NCI-H69 (cell line): ENCODE results near the gene TGM5.
"Not testable (repeated sequence)": the region's sequence is repeated elsewhere in the genome, so short reads cannot be mapped to it uniquely, and the experiment has no call there.

Source experiments
- DNase-seq: peaks from one replicate; lab custom pipeline; 2025; lab: John Stamatoyannopoulos, UW

The TGM5 gene

DNA sequence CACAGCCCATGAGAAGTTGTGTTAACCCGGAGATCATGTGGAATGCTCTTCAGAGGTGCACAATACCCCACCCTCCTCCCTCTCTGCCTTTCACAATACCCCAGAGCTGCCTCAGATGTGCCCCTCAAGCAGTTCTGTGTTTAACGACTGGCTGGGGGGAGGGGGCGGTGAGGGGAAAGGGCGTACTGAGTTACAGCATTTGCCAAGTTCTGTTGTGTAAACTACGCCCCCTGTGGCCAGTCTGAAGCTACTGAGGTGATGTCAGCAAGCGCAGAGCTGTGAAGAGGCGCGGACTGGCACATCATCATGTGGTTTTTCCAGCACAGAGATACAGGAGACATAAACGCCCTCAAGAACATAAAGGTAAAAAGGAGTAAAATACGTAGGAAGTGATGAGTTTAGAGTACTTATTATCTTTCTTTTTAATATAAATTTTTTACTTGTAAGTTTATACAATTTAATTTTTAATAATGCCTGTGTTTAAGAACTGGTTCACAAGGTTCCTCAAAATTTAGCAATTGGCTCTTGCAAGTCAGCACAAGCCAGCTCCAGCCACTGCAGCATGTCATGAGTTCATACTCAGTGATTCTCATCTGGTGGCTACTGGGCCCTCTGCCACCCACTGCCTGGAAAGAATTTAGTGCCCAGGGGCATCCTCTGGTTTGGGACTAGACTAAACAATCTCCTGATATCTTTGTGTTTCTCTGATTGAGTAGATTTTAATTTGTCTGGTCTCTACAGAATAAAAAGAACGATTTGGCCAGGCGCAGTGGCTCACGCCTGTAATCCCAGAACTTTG, 47.6 kb downstream of the TGM5 start:
- DNase-seq, result peak; percentile 66

DNA sequence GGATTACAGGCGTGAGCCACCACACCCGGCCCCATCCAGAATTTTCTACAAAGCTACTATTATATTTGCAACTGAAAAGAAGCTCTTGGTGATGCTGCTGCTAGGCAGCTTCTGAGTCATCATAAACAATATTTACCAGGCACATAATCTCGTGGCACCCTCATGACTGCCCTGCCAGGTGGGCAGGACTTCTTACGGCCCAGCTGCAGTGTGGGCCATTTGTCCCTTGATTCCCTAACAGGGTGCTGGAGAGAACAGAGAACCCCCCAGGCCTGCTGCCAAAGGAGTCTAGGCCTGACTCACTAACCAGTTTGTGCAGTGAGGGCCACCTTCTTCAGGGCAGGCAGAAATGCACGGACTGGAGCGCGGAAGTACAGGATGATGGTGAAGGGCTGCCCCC, 50.8 kb downstream of the TGM5 start:
- DNase-seq, result no peak

DNA sequence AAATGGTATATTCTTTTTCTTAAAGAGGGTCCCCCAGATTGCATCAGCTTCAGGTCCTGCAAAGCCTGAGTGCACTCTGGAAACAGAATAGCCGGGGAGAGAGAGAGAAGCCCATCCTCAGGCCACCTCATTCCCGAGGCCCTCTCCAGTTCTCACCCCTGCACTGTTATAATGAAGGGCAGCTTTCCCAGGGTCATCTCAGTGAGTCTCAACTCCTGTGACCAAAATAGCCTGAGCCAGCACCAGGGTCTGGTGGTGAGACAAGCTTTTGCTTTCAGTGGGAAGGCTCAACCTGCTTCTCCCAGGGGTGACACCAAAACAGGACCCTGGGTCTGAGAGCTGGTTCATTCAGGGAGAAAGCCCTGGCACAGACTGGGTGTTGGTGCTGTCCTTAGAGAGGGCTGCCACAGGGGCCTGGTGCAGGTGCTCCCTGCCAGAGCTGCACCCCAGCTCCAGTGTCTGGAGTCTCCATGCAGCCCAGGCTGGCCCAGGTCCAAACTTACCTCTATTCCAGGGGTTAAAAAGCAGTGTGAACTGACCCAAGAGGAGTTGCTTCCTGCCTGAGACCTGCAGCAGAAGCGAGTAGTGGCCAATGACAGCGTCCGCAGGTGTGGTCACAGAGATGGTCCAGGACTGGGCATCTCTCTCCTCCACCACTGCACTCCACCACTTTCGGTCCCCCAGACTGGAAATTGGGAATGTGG, 52.0 kb downstream of the TGM5 start:
- no peak for DNase-seq

DNA sequence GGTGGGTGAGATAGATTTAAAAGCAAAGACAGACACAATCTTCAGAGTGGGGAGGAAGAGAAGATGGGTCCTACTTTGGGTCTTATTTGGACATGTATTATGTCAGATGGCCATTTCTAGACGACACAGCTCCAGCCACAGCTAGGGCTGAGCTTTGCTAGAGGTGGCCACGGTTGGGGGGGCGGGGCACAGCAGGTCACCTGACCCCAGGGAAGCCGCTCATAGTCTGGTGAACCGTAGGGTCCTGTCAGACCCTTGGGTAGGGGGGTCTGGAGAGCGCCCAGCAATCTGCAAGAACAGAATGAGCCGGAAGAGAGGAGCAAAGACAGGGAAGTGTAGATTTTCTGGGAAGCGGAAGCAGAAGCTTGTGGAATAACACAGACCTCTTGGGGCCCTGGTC, 52.6 kb downstream of the TGM5 start:
- DNase-seq, result no peak

DNA sequence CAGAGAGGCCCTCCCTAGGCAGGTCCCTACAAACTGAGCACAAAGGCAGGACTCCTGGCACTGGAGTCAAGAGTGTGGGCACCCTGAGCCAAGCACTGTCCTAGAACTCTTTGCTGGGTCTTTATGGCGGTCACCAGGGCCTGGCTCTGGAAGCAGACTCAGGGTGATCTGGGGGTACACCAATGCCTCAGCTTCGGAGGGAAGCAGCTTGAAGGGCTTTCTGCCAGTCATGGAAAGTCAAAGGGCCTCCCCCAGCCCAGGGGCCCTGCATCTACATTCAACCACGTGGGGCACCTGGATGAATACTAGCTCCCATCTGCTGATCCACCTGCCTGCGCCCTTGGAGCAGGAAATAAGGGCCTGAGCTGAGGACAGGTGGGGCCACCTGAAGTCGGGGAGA, 53.3 kb downstream of the TGM5 start:
- DNase-seq, result no peak

DNA sequence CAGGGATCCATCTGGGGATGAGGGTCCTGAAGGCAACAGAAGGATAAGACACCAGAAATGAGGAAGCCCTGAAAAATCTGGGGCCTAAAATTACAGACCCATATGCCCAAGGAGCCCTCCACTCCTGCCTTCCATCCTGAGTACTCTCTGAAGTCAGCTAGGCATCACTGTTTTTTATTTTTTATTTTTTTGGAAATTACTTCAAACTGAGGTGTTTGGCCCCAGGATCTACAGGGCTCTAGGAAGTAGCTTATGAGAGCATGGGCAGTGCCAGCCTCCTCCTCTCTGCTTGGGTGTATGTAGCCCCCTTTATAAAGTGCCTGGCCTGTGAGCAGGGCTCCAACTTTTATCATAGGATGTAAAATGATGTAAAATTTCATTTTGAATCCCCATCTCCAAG, 53.8 kb downstream of the TGM5 start:
- DNase-seq, result no peak

DNA sequence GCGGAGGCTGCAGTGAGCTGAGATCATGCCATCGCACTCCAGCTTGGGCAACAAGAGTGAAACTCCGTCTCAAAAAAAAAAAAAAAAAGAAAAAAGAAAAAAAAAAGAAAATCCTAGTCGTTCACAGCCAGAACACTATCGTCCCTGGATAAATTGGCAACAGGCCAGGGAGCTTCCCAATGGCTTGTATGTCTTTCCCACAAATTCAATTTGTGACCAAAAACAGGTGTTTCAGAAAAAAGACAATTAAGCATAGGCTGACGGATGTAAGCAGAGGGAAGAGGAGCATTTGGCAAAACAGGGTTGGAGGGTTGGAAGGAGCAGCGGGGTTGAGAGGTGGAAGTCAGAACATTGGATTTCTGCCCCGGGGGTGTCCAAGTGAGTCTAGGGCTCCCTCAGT, 54.4 kb downstream of the TGM5 start:
- no peak for DNase-seq

DNA sequence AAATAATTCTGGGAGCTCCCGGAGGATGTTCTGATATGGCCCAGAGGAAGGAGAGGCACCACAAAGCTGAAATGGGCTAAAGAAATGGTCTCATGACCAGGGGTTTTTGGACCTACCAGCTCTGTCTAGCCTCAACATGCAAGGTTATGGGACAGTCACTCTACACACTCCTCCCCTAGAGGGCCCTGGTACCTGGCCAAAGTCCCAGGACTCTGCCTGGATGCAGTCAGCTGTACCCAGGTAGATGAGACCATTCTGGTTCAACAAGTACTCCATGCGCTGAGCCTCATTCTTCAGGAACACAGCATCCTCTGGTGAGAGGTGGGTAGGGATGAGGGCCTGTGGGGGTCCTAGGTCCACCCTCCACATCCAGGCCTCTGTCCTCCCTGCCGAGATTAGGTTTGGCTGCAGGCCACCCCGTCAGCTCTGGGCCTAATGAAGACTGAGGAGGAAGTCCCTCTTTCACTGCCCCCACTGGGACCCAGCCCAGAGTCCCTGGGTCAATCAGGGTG, 55.4 kb downstream of the TGM5 start:
- no peak for DNase-seq

DNA sequence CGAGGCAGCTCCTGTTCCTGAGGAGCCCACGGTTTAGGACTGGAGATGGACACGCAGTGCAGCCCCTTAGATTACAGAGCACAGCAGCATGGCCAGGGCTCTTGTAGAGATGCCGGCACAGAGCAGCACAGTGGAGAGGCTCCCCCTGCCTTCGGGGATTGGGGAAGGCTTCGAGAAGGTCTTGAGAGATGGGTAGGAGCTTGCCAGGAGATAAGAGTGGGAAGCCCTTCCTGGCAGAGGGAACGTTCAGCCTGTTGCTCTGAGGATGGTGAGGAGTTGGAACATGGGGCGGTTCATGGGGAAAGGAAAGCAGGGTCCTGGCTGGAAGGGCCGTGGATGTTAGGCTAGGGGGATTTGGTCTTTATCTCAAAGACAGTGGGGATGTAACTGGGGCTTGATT, 55.9 kb downstream of the TGM5 start:
- DNase-seq, result no peak

DNA sequence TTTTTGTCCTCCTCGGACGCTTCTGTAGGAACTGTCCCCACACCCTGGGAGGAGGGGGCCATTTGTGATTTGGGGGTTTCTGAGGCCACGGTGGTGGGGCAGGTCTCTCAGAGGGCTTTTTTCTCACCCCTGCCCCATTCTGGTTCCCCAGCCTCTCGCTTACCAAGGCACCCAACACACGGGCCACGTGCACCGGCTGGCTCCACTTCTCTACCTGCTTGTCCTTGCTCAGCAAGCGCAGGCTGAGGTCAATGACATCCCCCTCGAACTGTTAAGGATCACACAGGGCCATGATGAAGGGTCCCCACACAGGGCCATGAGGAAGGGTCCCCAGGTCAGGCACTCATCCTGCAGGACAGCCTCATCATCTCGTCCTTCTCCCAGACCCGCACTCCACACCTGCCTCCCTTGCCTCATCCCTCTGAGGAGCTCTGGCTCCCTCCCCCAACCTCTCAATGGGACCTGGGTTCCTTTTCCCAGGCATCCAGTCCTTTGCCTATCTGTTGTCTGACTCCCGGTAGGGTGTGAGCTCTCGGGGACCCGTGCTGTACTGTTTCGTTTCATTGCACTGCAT, 56.5 kb downstream of the TGM5 start:
- no peak for DNase-seq

DNA sequence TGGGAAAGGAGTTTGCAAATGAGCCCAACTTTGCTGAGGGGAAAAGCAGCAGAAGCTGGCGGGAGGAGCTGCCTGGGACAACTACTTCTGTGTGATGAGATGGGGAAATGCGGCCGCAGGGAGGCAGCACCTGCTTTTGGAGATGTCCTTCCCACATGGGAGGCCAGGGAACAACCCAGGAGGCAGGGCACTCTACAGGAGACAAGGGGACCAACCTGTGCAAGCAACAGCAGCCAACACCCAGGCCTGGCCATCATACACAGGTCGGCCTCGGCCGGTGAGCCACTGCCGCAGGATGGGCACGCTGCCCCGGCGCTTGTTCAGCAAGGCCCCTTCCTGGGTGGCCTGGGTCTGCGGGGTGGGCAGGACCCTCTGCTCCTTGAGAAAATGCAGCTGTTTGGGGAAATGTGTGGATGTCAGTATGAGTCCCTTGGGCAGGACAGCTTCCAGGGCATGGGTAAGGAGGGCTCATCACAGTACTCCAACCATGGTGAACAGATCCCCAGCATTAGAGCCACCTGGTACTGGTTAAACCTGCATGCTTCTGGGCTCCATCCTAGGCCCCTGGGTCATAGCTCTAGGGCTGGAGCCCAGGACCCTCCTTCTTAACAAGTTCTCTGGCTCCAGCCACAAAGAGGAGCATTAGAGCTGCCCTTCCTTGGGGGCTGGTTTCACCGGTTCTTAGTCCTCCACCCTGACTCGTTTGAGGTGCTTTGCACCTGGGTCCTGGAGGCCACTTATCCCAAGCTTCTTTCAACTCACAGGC, 57.5 kb downstream of the TGM5 start:
- DNase-seq, result no peak

DNA sequence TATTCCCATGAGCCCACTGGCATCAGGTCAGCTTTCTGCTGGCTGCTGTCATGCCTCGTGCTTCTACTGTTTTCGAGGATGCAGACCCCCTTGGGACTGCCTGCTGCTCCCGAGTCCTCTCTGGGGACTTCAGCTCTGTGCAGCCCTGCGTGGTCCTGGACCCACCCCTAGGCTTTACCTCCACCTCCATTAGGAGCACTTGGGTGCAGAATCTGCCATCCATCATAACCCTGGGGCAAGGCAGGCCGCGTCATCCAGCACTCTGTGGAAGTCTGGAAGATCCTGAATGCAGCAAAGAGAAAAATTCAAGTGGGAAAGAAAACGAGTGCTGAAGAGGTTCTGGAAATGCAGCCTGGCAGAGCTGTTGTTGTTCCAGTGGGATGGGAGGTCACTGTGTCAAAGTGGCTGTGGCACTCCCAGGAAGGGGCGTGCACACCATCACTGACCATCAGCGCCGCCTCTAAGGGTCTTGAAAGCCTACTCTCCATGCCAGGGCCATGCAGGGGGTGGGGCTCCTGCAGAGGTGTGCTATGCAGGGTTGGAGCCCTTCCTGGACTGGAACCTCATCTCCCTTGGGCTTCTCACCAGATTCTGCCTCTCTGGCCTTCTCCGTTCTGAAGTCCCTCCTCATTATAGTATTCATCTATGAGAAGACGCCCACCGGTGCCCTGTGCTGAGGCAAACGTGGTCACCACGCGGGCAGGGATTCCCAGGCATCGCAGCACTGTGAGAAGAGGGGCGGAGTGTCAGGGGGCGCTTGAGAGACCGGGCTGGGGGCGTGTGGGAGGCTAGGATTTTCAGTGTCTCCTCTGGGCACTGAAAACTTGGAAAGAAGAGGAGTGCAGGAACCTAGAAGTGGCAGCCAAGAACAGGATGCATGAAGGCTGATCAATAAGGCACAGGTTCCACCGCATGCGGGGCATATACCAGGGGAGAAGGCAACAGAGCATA, 58.4 kb downstream of the TGM5 start:
- no peak for DNase-seq

DNA sequence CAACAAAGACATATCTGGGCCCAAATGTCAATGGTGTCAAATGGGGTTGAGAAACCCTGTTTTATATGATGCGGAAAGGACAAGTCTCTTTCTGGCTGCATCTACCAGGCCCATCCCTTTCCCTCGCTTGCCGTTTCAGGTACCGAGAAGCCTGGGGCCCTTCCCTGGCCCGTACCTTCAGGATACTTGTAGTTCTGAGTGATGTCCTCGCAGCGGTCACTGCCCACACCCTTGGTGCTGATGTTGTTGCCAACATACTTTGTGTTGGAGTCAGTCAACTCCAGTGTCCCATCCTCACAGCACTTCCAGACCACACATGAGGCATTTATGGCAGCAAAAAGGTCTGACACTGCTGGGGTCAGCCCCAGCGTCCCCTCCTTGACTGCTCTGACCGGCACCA, 59.7 kb downstream of the TGM5 start:
- no peak for DNase-seq

DNA sequence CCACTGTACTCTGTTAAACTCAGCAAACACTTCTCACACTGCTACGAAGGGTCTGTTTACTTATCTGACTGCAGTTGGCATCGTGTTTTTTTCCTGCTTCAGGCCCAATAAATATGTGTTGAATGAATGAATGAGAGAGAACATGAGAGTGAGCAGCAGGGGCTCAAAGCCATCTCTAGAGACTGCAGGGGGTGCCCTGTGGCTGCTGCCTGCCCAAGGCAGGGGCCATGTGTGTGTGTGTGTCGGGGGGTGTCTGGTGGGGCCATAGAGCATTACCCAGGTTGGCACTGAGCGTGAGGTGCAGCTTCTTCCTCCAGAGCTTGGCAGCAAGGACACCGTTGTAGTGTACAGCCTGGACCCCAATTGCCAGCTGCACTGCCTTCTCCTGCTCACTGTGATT, 60.7 kb downstream of the TGM5 start:
- no peak for DNase-seq

DNA sequence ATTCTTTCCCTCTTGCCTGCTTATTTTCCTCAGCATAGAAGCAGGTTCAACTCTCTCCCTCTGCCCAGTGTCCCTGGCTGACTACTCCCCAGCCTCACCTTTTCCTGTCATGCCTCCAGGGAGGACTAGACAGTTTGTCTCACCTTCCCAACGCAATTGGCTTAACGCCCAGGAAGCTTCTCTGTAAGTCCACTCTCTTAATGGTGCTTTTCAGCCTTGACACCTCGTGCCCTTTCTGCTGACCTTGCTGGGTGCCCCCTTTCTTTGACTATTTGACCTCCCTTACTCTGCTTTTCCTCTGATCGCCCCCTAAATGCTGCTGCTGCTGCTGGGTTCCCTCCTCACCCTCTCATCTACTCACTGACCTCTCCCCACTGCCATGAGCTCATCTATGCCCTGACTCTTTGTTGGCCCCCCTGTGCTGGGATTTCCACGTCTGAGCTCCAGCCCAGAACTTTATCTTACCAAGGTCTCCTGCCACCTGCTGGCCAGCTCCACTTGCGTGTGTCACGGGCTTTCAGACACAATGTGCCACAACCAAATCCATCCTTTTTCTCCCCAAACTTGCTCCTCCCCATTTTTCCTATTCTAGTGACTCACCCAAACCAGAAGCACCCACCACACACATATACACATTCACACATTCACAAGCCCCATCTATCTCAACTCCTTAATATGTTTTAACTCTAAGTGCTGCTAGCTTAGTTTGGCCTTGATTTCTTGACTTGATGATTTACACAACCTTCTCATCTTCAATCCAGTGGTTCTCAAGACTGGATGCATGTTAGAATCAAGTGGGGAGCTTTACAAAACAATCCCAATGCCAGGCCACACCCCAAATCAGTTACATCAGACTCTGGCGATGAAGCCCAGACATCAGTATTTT, 62.5 kb downstream of the TGM5 start:
- DNase-seq, result peak; percentile 63

DNA sequence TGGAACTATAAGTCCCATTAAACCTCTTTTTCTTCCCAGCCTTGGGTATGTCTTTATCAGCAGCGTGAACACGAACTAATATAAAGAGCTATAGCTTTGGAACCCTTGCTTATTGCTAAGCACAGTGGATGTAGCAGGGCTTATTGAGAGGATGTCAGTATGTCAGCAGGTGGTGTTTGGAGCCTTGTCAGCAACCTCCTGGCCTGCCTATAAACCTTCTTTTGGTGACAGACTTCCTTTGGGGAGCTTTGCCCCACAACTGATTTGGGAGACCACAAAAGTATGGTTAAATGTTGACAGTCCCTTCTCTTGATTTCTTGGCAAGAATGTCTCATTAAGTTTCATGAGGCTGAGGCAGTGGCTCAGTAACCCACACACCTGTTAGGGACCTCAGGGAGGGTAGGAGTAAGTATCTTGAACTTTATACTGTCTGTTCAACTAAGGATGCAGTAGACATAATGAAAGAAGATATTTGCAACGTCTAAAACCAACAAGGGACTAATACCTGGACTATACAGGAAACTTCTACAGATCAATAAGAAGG, 66.7 kb downstream of the TGM5 start:
- DNase-seq, result no peak

DNA sequence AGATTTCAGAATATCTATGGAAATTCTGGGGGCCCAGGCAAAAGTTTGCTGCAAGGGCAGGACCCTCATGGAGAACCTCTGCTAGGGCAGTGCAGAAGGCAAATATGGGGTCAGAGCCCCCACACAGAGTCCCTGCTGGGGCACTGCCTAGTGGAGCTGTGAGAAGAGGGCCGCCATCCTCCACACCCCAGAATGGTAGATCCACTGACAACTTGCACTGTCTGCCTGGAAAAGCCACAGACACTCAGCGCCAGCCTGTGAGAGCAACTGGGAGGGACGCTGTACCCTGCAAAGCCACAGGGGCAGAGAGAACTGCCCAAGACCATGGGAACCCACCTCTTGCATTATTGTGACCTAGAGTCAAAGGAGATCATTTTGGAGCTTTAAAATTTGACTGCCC, 67.7 kb downstream of the TGM5 start:
- no peak for DNase-seq

DNA sequence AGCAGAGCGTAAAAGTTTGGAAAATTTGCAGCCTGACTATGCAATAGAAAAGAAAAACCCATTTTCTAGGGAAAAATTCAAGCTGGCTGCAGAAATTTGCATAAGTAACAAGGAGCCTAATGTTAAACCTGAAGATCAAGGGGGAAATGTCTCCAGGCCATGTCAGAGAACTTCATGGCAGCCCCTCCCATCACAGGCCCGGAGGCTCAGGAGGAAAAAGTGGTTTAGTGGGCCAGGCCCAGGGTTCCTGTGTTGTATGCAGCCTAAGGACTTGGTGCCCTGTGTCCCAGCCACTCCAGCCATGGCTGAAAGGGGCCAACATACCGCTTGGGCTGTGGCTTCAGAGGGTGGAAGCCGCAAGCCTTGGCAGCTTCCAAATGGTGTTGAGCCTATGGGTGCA, 68.2 kb downstream of the TGM5 start:
- not testable (repeated sequence) for DNase-seq

DNA sequence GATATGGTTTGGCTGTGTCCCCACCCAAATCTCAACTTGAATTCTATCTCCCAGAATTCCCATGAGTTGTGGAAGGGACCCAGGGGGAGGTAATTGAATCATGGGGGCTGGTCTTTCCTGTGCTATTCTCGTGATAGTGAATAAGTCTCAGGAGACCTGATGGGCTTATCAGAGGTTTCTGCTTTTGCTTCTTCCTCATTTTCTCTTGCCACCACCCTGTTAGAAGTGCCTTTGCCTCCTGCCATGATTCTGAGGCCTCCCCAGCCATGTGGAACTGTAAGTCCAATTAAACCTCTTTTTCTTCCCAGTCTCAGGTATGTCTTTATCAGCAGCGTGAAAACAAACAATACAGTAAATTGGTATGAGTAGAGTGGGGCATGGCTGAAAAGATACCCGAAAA, 69.0 kb downstream of the TGM5 start:
- not testable (repeated sequence) for DNase-seq
